MG63 (cell line): ENCODE results near the gene SDK1. TPM values are rescaled to one million over a fixed set of nuclear protein-coding genes. Genes with fewer than 3 reads are reported as not detected.

Experiments
- DNase-seq: peaks from one replicate; pipeline ENCODE4 v3.0.0-alpha.2; 2020
- H3K27me3 ChIP-seq: fragments of 250-450 bp; sonication (Bioruptor Pico); 2 replicates; pipeline ENCODE4 v1.5.1; 2020; ENCODE audit warnings: mild to moderate bottlenecking, moderate library complexity
- H3K36me3 ChIP-seq: fragments of 250-450 bp; sonication (Bioruptor Pico); 2 replicates; pipeline ENCODE4 v1.5.1; 2020; ENCODE audit warnings: mild to moderate bottlenecking, moderate library complexity
- H3K4me3 ChIP-seq: fragments of 250-450 bp; sonication (Bioruptor Pico); 2 replicates; pipeline ENCODE4 v1.5.1; 2020; ENCODE audit warnings: mild to moderate bottlenecking, moderate library complexity
- H3K9me3 ChIP-seq: fragments of 250-450 bp; sonication (Bioruptor Pico); 2 replicates; pipeline ENCODE4 v1.5.1; 2020; ENCODE audit warnings: mild to moderate bottlenecking, moderate library complexity
- total RNA-seq: library from RNA; depleted of rRNA; stranded (reverse); fragments of >200 nt; shearing (Covaris generic); gene quantifications from 2 replicates; pipeline ENCODE4 v1.2.3, GENCODE V29; 2014; ENCODE audit warnings: low replicate concordance

The SDK1 gene
- total RNA-seq, 1 experiment from 2014 or later = 1.1 TPM

- DNase-seq = no peak
- H3K27me3 ChIP-seq = no peaks in the 10 kb centered on the region
- H3K4me3 ChIP-seq = no peak overlapping the region
- no peaks in the 10 kb centered on the region for H3K9me3 ChIP-seq
- H3K36me3 ChIP-seq = no peaks in the 10 kb centered on the region
Observed at GRCh38 chr7:3887096-3887690, 586.1 kb downstream of the SDK1 start.

- Histone ChIP-seq H3K27me3 (no peaks in the 10 kb centered on the region), H3K9me3 (no peaks in the 10 kb centered on the region), H3K36me3 (no peaks in the 10 kb centered on the region), H3K4me3 (no peak overlapping the region)
- no peak for DNase-seq
Observed at GRCh38 chr7:3888096-3888495, 587.0 kb downstream of the SDK1 start.

- DNase-seq = no peak
- Histone ChIP-seq H3K36me3 (no peaks in the 10 kb centered on the region), H3K9me3 (no peaks in the 10 kb centered on the region), H3K4me3 (no peak overlapping the region), H3K27me3 (no peaks in the 10 kb centered on the region)
Observed at GRCh38 chr7:3892157-3892556, 591.1 kb downstream of the SDK1 start.

- Histone ChIP-seq H3K4me3 (no peak overlapping the region), H3K36me3 (no peaks in the 10 kb centered on the region), H3K27me3 (no peaks in the 10 kb centered on the region), H3K9me3 (no peaks in the 10 kb centered on the region)
- no peak for DNase-seq
Observed at GRCh38 chr7:3892686-3893085, 591.6 kb downstream of the SDK1 start.

GRCh38 chr7:3893151-3893788 is 592.2 kb downstream of the SDK1 start:
- H3K9me3 ChIP-seq = no peaks in the 10 kb centered on the region
- no peaks in the 10 kb centered on the region for H3K36me3 ChIP-seq
- no peak for DNase-seq
- no peak overlapping the region for H3K4me3 ChIP-seq
- H3K27me3 ChIP-seq = no peaks in the 10 kb centered on the region

GRCh38 chr7:3893789-3894153 is 592.7 kb downstream of the SDK1 start:
- Histone ChIP-seq H3K36me3 (no peaks in the 10 kb centered on the region), H3K9me3 (no peaks in the 10 kb centered on the region), H3K4me3 (no peak overlapping the region), H3K27me3 (no peaks in the 10 kb centered on the region)
- no peak for DNase-seq

- Histone ChIP-seq H3K9me3 (no peaks in the 10 kb centered on the region), H3K4me3 (no peak overlapping the region), H3K27me3 (no peaks in the 10 kb centered on the region), H3K36me3 (no peaks in the 10 kb centered on the region)
- DNase-seq = no peak
Observed at GRCh38 chr7:3895341-3896116, 594.5 kb downstream of the SDK1 start.

- Histone ChIP-seq H3K27me3 (no peaks in the 10 kb centered on the region), H3K36me3 (no peaks in the 10 kb centered on the region), H3K9me3 (no peaks in the 10 kb centered on the region), H3K4me3 (no peak overlapping the region)
- no peak for DNase-seq
Observed at GRCh38 chr7:3896169-3896765, 595.2 kb downstream of the SDK1 start.

- Histone ChIP-seq H3K36me3 (no peaks in the 10 kb centered on the region), H3K27me3 (no peaks in the 10 kb centered on the region), H3K9me3 (no peaks in the 10 kb centered on the region), H3K4me3 (no peak overlapping the region)
- peak; percentile 9 for DNase-seq
Observed at GRCh38 chr7:3897430-3898372, 596.6 kb downstream of the SDK1 start.

GRCh38 chr7:3899559-3899991 is 598.5 kb downstream of the SDK1 start:
- no peak overlapping the region for H3K4me3 ChIP-seq
- DNase-seq = no peak
- no peaks in the 10 kb centered on the region for H3K9me3 ChIP-seq
- H3K36me3 ChIP-seq = no peaks in the 10 kb centered on the region
- H3K27me3 ChIP-seq = no peaks in the 10 kb centered on the region

- DNase-seq = no peak
- Histone ChIP-seq H3K9me3 (no peaks in the 10 kb centered on the region), H3K27me3 (no peaks in the 10 kb centered on the region), H3K36me3 (no peaks in the 10 kb centered on the region), H3K4me3 (no peak overlapping the region)
Observed at GRCh38 chr7:3908153-3908552, 607.1 kb downstream of the SDK1 start.

GRCh38 chr7:3909128-3909527 is 608.1 kb downstream of the SDK1 start:
- no peak overlapping the region for H3K4me3 ChIP-seq
- DNase-seq = no peak
- H3K9me3 ChIP-seq = no peaks in the 10 kb centered on the region
- H3K27me3 ChIP-seq = no peaks in the 10 kb centered on the region
- H3K36me3 ChIP-seq = no peaks in the 10 kb centered on the region

GRCh38 chr7:3910054-3910453 is 609.0 kb downstream of the SDK1 start:
- Histone ChIP-seq H3K4me3 (no peak overlapping the region), H3K9me3 (no peaks in the 10 kb centered on the region), H3K27me3 (no peaks in the 10 kb centered on the region), H3K36me3 (no peaks in the 10 kb centered on the region)
- no peak for DNase-seq

GRCh38 chr7:3911685-3912084 is 610.6 kb downstream of the SDK1 start:
- Histone ChIP-seq H3K4me3 (no peak overlapping the region), H3K9me3 (no peaks in the 10 kb centered on the region), H3K27me3 (no peaks in the 10 kb centered on the region), H3K36me3 (no peaks in the 10 kb centered on the region)
- DNase-seq = no peak

GRCh38 chr7:3912291-3912690 is 611.2 kb downstream of the SDK1 start:
- no peak for DNase-seq

GRCh38 chr7:3914051-3914775 is 613.2 kb downstream of the SDK1 start:
- H3K9me3 ChIP-seq = no peaks in the 10 kb centered on the region
- no peak overlapping the region for H3K4me3 ChIP-seq
- H3K27me3 ChIP-seq = no peaks in the 10 kb centered on the region
- DNase-seq = no peak
- H3K36me3 ChIP-seq = no peaks in the 10 kb centered on the region

More at GRCh38 chr7:3912291-3912690, 611.2 kb downstream of the SDK1 start:
- Histone ChIP-seq H3K9me3 (no peaks in the 10 kb centered on the region), H3K36me3 (no peaks in the 10 kb centered on the region), H3K27me3 (no peaks in the 10 kb centered on the region), H3K4me3 (no peak overlapping the region)
